ENCODE data around the gene FAM184A. TPM values are rescaled to one million over a fixed set of nuclear protein-coding genes. Genes with fewer than 3 reads are reported as not detected.

Gene FAM184A
- total RNA-seq, 1 experiment from 2014 or later = 4.1 TPM

- DNase-seq (ENCODE audit: low read depth, low spot score) = no peak
- in situ Hi-C loops (cut with HindIII; ENCODE audit: low pct_unique_long_range_greater_than_20kb, low sequenced_read_pairs) = no loop called here
Observed at GRCh38 chr6:119073307-119074051, 5.0 kb downstream of the FAM184A start.

GRCh38 chr6:119071576-119071975 is 6.9 kb downstream of the FAM184A start:
- DNase-seq (ENCODE audit: low read depth, low spot score) = no peak
- in situ Hi-C loops (cut with HindIII; ENCODE audit: low pct_unique_long_range_greater_than_20kb, low sequenced_read_pairs) = no loop called here

- in situ Hi-C loops (cut with HindIII; ENCODE audit: low pct_unique_long_range_greater_than_20kb, low sequenced_read_pairs) = no loop called here
- no peak for DNase-seq (ENCODE audit: low read depth, low spot score)
Observed at GRCh38 chr6:119067091-119067490, 11.4 kb downstream of the FAM184A start.

- no peak for DNase-seq (ENCODE audit: low read depth, low spot score)
- in situ Hi-C loops (cut with HindIII; ENCODE audit: low pct_unique_long_range_greater_than_20kb, low sequenced_read_pairs) = no loop called here
Observed at GRCh38 chr6:119066517-119066916, 11.9 kb downstream of the FAM184A start.

GRCh38 chr6:119065955-119066354 is 12.5 kb downstream of the FAM184A start:
- DNase-seq (ENCODE audit: low read depth, low spot score) = no peak
- in situ Hi-C loops (cut with HindIII; ENCODE audit: low pct_unique_long_range_greater_than_20kb, low sequenced_read_pairs) = no loop called here

- in situ Hi-C loops (cut with HindIII; ENCODE audit: low pct_unique_long_range_greater_than_20kb, low sequenced_read_pairs) = no loop called here
- no peak for DNase-seq (ENCODE audit: low read depth, low spot score)
Observed at GRCh38 chr6:119065382-119065781, 13.1 kb downstream of the FAM184A start.

- DNase-seq (ENCODE audit: low read depth, low spot score) = no peak
- in situ Hi-C loops (cut with HindIII; ENCODE audit: low pct_unique_long_range_greater_than_20kb, low sequenced_read_pairs) = no loop called here
Observed at GRCh38 chr6:119063491-119063890, 15.0 kb downstream of the FAM184A start.

GRCh38 chr6:119061215-119061614 is 17.2 kb downstream of the FAM184A start:
- in situ Hi-C loops (cut with HindIII; ENCODE audit: low pct_unique_long_range_greater_than_20kb, low sequenced_read_pairs) = no loop called here
- DNase-seq (ENCODE audit: low read depth, low spot score) = no peak

- in situ Hi-C loops (cut with HindIII; ENCODE audit: low pct_unique_long_range_greater_than_20kb, low sequenced_read_pairs) = no loop called here
- DNase-seq (ENCODE audit: low read depth, low spot score) = no peak
Observed at GRCh38 chr6:119060255-119060907, 18.1 kb downstream of the FAM184A start.

- in situ Hi-C loops (cut with HindIII; ENCODE audit: low pct_unique_long_range_greater_than_20kb, low sequenced_read_pairs) = no loop called here
- DNase-seq (ENCODE audit: low read depth, low spot score) = no peak
Observed at GRCh38 chr6:119055069-119055468, 23.4 kb downstream of the FAM184A start.

- in situ Hi-C loops (cut with HindIII; ENCODE audit: low pct_unique_long_range_greater_than_20kb, low sequenced_read_pairs) = no loop called here
- DNase-seq (ENCODE audit: low read depth, low spot score) = no peak
Observed at GRCh38 chr6:119052987-119053386, 25.5 kb downstream of the FAM184A start.

- DNase-seq (ENCODE audit: low read depth, low spot score) = peak; percentile 14
- in situ Hi-C loops (cut with HindIII; ENCODE audit: low pct_unique_long_range_greater_than_20kb, low sequenced_read_pairs) = no loop called here
Observed at GRCh38 chr6:119052292-119052889, 26.1 kb downstream of the FAM184A start.

- DNase-seq (ENCODE audit: low read depth, low spot score) = no peak
- in situ Hi-C loops (cut with HindIII; ENCODE audit: low pct_unique_long_range_greater_than_20kb, low sequenced_read_pairs) = no loop called here
Observed at GRCh38 chr6:119044255-119044654, 34.2 kb downstream of the FAM184A start.

GRCh38 chr6:119043783-119044182 is 34.7 kb downstream of the FAM184A start:
- no peak for DNase-seq (ENCODE audit: low read depth, low spot score)
- in situ Hi-C loops (cut with HindIII; ENCODE audit: low pct_unique_long_range_greater_than_20kb, low sequenced_read_pairs) = no loop called here

GRCh38 chr6:119043265-119043664 is 35.2 kb downstream of the FAM184A start:
- in situ Hi-C loops (cut with HindIII; ENCODE audit: low pct_unique_long_range_greater_than_20kb, low sequenced_read_pairs) = no loop called here
- no peak for DNase-seq (ENCODE audit: low read depth, low spot score)

GRCh38 chr6:119040636-119041035 is 37.8 kb downstream of the FAM184A start:
- no peak for DNase-seq (ENCODE audit: low read depth, low spot score)
- in situ Hi-C loops (cut with HindIII; ENCODE audit: low pct_unique_long_range_greater_than_20kb, low sequenced_read_pairs) = no loop called here

- DNase-seq (ENCODE audit: low read depth, low spot score) = no peak
- in situ Hi-C loops (cut with HindIII; ENCODE audit: low pct_unique_long_range_greater_than_20kb, low sequenced_read_pairs) = no loop called here
Observed at GRCh38 chr6:119040229-119040628, 38.2 kb downstream of the FAM184A start.

GRCh38 chr6:119037941-119038623 is 40.4 kb downstream of the FAM184A start:
- DNase-seq (ENCODE audit: low read depth, low spot score) = no peak
- in situ Hi-C loops (cut with HindIII; ENCODE audit: low pct_unique_long_range_greater_than_20kb, low sequenced_read_pairs) = no loop called here
